WTC11 (cell line): ENCODE data around the gene CRK.

Source experiments
- ATF6 ChIP-seq: sonication (generic); formaldehyde crosslinking; IDR thresholded peaks from 2 replicates; pipeline ENCODE4 v1.8.1; 2023; ENCODE audit warnings: mild to moderate bottlenecking, missing genetic modification reagents
- CBFB ChIP-seq: sonication (generic); formaldehyde crosslinking; IDR thresholded peaks from 2 replicates; pipeline ENCODE4 v1.8.1; 2022; ENCODE audit warnings: mild to moderate bottlenecking, low read depth, missing genetic modification reagents
- ELF4 ChIP-seq: sonication (generic); formaldehyde crosslinking; IDR thresholded peaks from 2 replicates; pipeline ENCODE4 v1.8.1; 2022; ENCODE audit warnings: low read depth, mild to moderate bottlenecking, moderate library complexity, missing genetic modification reagents
- JUN ChIP-seq: sonication (generic); formaldehyde crosslinking; IDR thresholded peaks from 2 replicates; pipeline ENCODE4 v1.8.0; 2023; ENCODE audit warnings: mild to moderate bottlenecking, missing genetic modification reagents
- ZNF232 ChIP-seq: sonication (generic); formaldehyde crosslinking; IDR thresholded peaks from 2 replicates; pipeline ENCODE4 v1.8.0; 2022; ENCODE audit warnings: mild to moderate bottlenecking, missing genetic modification reagents
- ZNF416 ChIP-seq: fragments of 250-450 bp; sonication (Bioruptor Pico); IDR thresholded peaks from 2 replicates; pipeline ENCODE4 v1.9.0; 2021; ENCODE audit warnings: mild to moderate bottlenecking, inconsistent platforms
- TF ChIP-seq, protein P1 (sequence below): fragments of 200-600 bp; IDR thresholded peaks from 2 replicates; pipeline ENCODE4 v1.8.0; 2022; ENCODE audit warnings: antibody characterized with exemption
- TF ChIP-seq, protein P2 (sequence below): sonication (generic); formaldehyde crosslinking; IDR thresholded peaks from 2 replicates; pipeline ENCODE4 v1.8.1; 2022; ENCODE audit warnings: mild to moderate bottlenecking, missing genetic modification reagents, moderate library complexity, borderline replicate concordance

GRCh38 chr17:1372618-1373017 is 83.4 kb downstream of the CRK start:
- no peak for TF ChIP-seq ATF6 (CRISPR knock-in tag)
- TF ChIP-seq ZNF416 (CRISPR knock-in tag) = no peak
- TF ChIP-seq, protein P1, sequence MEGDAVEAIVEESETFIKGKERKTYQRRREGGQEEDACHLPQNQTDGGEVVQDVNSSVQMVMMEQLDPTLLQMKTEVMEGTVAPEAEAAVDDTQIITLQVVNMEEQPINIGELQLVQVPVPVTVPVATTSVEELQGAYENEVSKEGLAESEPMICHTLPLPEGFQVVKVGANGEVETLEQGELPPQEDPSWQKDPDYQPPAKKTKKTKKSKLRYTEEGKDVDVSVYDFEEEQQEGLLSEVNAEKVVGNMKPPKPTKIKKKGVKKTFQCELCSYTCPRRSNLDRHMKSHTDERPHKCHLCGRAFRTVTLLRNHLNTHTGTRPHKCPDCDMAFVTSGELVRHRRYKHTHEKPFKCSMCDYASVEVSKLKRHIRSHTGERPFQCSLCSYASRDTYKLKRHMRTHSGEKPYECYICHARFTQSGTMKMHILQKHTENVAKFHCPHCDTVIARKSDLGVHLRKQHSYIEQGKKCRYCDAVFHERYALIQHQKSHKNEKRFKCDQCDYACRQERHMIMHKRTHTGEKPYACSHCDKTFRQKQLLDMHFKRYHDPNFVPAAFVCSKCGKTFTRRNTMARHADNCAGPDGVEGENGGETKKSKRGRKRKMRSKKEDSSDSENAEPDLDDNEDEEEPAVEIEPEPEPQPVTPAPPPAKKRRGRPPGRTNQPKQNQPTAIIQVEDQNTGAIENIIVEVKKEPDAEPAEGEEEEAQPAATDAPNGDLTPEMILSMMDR = no peak
- no peak for TF ChIP-seq JUN (CRISPR knock-in tag)
- no peak for TF ChIP-seq CBFB (CRISPR knock-in tag)
- no peak for TF ChIP-seq ZNF232
- TF ChIP-seq ELF4 (CRISPR knock-in tag) = no peak
- TF ChIP-seq, protein P2, sequence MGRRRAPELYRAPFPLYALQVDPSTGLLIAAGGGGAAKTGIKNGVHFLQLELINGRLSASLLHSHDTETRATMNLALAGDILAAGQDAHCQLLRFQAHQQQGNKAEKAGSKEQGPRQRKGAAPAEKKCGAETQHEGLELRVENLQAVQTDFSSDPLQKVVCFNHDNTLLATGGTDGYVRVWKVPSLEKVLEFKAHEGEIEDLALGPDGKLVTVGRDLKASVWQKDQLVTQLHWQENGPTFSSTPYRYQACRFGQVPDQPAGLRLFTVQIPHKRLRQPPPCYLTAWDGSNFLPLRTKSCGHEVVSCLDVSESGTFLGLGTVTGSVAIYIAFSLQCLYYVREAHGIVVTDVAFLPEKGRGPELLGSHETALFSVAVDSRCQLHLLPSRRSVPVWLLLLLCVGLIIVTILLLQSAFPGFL (CRISPR knock-in tag) = no peak
